Muscle layer of colon (tissue), 2 donors: ENCODE results near the gene PIK3R4.

Source experiments
- H3K27ac ChIP-seq: one replicate; pipeline ENCODE4 v1.7.0; 2013; ENCODE audit warnings: low read depth, mild to moderate bottlenecking, low read length, moderate library complexity
- H3K27me3 ChIP-seq, 2 donors: one replicate each; pipeline ENCODE4 v1.7.0; 2013; ENCODE audit warnings: low read length in 2 of 2, mild to moderate bottlenecking in 2 of 2; ENCODE audit not compliant: insufficient read depth in 2 of 2, control insufficient read depth in 1 of 2
- H3K36me3 ChIP-seq: one replicate; pipeline ENCODE4 v1.7.0; 2013; ENCODE audit warnings: mild to moderate bottlenecking, low read length; ENCODE audit not compliant: insufficient read depth
- H3K4me1 ChIP-seq: one replicate; pipeline ENCODE4 v1.7.0; 2013; ENCODE audit warnings: mild to moderate bottlenecking, low read length; ENCODE audit not compliant: insufficient read depth
- H3K4me3 ChIP-seq, 2 donors: one replicate each; pipeline ENCODE4 v1.7.0; 2013; ENCODE audit warnings: low read length in 2 of 2, low read depth in 1 of 2, mild to moderate bottlenecking in 1 of 2, moderate library complexity in 1 of 2
- H3K9ac ChIP-seq: one replicate; pipeline ENCODE4 v1.7.0; 2013; ENCODE audit warnings: low read length
- H3K9me3 ChIP-seq: one replicate; pipeline ENCODE4 v1.7.0; 2013; ENCODE audit warnings: mild to moderate bottlenecking, low read length
- donor health status: abdominal sarcoma.
- donor health status: Adenocarcinoma of cecum.

Gene PIK3R4

DNA sequence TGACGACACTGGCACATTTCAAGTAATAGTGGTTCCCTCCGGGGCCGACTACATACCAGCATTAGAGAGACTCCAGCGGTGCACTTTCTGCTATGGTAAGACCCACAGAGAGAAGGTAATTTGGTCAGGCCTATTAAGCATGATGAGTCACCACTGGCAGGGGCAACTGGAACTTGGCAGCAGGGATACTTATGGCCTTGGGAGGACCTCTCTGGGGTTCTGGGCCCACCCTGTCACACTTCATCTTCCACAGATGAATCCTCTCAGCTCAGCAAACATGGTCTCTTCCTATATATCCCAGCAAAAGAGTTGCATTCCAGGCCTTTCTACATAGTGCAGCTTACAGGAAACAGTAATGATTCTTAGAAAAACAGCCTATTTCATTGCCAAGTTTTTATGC, 88.0 kb downstream of the PIK3R4 start:
- Histone ChIP-seq H3K27ac (no peak overlapping the region), H3K9ac (no peak overlapping the region), H3K9me3 (no peaks in the 10 kb centered on the region), H3K36me3 (no peaks in the 10 kb centered on the region), H3K27me3 (no peaks in the 10 kb centered on the region), H3K4me1 (peaks cover 46% of the 10 kb centered on the region), H3K4me3 (no peak overlapping the region)

DNA sequence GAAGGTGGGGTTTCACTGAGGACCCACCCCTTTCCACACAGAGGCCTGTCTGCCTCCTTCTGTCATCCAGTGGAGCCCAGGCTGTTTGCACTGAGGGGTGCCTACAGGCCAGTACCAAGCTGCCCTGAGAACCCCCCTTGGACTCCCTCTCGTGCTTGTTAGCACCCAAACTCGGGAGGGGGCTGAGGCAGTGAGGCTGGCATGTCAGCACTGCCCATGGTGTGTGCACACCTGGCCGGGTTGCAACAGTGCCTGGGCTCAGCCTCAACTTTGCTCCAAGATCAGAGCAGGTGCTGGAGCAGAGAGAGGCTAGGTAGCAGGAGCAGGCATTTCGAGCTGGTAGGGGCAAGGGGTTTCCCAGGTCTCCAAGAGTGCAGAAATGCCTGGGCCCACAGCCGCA, 90.0 kb downstream of the PIK3R4 start:
- Histone ChIP-seq H3K9me3 (no peaks in the 10 kb centered on the region), H3K4me1 (peaks cover 28% of the 10 kb centered on the region), H3K27ac (no peak overlapping the region)

DNA sequence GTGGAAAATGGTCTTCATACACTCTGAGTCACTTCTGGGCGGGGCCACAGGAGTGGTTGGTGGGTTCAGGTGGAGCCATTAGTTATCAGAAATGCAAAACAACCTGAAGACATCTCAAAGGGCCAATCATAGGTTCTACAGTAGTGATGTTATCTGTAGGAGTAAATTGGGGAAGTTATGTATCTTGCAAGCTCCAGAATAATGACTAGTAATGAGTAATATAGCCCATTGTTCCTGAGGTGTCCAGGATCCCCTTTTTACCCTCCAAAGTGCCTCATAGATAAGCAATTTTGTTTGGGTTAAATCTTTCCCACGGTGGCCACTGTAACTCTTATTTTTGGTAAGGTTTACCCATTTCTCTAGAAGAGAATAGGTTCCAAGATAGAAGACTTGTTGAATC, 91.7 kb downstream of the PIK3R4 start:
- Histone ChIP-seq H3K4me3 (no peak overlapping the region), H3K27ac (no peak overlapping the region), H3K9ac (no peak overlapping the region), H3K36me3 (no peaks in the 10 kb centered on the region), H3K9me3 (no peaks in the 10 kb centered on the region), H3K4me1 (peaks cover 13% of the 10 kb centered on the region), H3K27me3 (no peaks in the 10 kb centered on the region)

More for the DNA sequence above, 90.0 kb downstream of the PIK3R4 start:
- Histone ChIP-seq H3K9ac (no peak overlapping the region), H3K4me3 (no peak overlapping the region), H3K27me3 (no peaks in the 10 kb centered on the region), H3K36me3 (no peaks in the 10 kb centered on the region)

DNA sequence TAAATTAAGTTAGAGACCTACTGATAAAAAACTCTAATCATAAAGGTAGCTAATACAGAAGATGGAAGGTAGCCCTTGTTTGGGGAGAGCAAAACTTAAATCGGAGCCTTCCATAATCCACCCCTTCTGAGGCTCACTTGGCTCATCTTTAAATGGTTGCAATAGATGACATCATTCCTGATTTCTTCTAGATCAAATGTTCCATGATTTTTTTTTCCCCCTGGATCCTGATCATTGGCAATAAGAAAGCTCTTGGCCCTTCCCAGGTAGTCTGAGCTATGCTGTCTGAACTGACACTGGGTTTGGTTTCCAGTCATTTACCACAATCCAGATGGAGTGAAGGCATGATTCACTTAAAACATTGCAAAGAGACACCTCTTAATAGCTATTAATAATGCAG, 92.5 kb downstream of the PIK3R4 start:
- H3K4me3 ChIP-seq, result no peak overlapping the region
- no peak overlapping the region for H3K9ac ChIP-seq
- H3K36me3 ChIP-seq, result no peaks in the 10 kb centered on the region
- H3K27ac ChIP-seq, result no peak overlapping the region
- H3K4me1 ChIP-seq, result peaks cover 7% of the 10 kb centered on the region
- H3K27me3 ChIP-seq, result no peaks in the 10 kb centered on the region
- no peaks in the 10 kb centered on the region for H3K9me3 ChIP-seq

DNA sequence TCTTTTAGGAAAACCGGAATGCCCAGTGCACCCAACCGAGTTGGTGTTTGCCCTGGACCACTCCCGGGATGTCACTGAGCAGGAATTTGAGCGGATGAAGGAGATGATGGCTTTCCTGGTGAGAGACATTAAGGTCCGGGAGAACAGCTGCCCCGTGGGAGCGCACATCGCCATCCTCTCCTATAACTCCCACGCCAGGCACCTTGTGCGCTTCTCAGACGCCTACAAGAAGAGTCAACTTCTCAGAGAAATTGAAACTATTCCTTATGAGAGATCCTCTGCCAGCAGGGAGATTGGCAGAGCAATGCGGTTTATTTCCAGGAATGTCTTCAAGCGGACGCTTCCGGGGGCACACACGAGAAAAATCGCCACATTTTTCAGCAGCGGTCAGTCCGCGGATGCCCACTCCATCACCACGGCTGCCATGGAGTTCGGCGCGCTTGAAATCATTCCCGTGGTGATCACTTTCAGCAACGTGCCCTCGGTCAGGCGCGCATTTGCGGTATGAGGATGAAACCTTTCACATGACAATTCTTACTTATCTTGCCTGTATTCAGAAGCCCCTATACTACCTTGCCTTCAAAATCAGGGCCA, 97.5 kb downstream of the PIK3R4 start:
- Histone ChIP-seq H3K4me3 (no peak overlapping the region), H3K36me3 (no peaks in the 10 kb centered on the region), H3K27ac (no peak overlapping the region), H3K9me3 (no peaks in the 10 kb centered on the region), H3K27me3 (no peaks in the 10 kb centered on the region), H3K4me1 (no peaks in the 10 kb centered on the region), H3K9ac (no peak overlapping the region)

DNA sequence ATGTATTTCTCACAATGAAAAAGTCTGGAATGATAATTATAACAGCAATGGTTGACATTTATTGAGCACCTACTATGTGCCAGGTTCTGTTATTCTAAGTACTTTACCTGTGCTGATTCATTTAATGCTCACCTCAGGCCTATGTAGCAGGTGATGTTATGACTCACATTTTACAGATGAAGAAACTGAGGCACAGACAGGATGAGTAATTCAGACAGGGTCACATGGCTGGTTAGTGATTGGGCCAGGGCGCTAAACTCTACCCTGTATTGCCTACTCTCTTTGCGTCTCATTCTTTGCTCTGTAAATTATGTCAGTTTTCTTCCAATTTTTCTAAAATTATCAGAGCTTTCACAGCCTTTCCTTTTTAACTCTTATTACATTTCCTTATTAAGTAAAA, 98.3 kb downstream of the PIK3R4 start:
- Histone ChIP-seq H3K27ac (no peak overlapping the region), H3K9ac (no peak overlapping the region), H3K36me3 (no peaks in the 10 kb centered on the region), H3K9me3 (no peaks in the 10 kb centered on the region), H3K4me1 (no peaks in the 10 kb centered on the region), H3K27me3 (no peaks in the 10 kb centered on the region), H3K4me3 (no peak overlapping the region)

DNA sequence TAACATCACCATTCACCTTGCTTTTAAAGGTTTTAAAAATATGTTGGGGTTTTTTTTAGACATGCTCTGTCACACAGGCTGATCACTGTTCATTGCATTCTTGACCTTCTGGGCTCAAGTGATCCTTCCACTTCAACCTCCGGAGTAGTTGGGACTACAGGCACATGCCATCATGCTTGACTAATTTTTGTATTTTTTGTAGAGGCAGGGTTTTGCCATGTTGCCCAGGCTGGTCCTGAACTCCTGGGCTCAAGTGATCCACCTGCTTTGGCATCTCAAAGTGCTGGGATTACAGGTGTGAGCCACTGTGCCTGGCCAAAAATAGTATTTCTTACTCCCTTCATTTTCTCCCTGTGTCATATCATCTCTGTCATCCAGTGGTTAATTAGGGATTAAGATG, 101.4 kb downstream of the PIK3R4 start:
- no peaks in the 10 kb centered on the region for H3K4me1 ChIP-seq
- no peak overlapping the region for H3K27ac ChIP-seq
- H3K9me3 ChIP-seq, result no peaks in the 10 kb centered on the region
- no peak overlapping the region for H3K9ac ChIP-seq
- H3K4me3 ChIP-seq, result no peak overlapping the region
- H3K36me3 ChIP-seq, result no peaks in the 10 kb centered on the region
- H3K27me3 ChIP-seq, result no peaks in the 10 kb centered on the region

DNA sequence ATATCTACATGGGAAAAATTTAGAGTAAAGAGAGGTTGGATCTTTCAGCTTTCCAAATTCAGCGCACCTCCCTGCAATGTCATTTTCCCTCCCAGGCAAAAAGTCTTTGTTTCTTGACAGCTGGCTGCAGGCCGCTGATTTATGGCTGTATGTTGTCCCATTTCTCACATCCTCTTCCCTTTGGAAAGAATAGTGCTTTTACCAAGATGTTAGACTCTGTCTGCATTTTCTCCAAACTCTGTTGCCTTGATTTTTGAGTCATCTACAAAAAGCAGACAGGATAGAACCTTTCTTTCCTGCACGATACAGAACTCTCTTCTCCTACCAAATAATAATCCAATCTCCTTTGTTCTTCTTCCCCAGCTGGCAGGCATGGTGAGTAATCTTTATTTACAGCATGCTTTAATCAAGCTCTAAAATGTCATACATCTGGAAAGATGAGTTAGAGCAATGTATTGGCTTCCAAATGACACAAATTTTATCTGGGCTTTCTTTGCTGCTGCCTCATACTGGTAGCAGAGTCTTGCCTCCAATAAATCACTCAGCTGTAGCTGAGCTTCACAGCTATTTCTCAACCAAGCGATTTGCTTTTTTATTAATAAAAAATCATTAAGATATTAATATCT, 101.9 kb downstream of the PIK3R4 start:
- no peak overlapping the region for H3K4me3 ChIP-seq
- H3K36me3 ChIP-seq, result no peaks in the 10 kb centered on the region
- H3K27me3 ChIP-seq, result no peaks in the 10 kb centered on the region
- no peak overlapping the region for H3K27ac ChIP-seq
- H3K9ac ChIP-seq, result no peak overlapping the region
- H3K9me3 ChIP-seq, result no peaks in the 10 kb centered on the region
- H3K4me1 ChIP-seq, result no peaks in the 10 kb centered on the region

DNA sequence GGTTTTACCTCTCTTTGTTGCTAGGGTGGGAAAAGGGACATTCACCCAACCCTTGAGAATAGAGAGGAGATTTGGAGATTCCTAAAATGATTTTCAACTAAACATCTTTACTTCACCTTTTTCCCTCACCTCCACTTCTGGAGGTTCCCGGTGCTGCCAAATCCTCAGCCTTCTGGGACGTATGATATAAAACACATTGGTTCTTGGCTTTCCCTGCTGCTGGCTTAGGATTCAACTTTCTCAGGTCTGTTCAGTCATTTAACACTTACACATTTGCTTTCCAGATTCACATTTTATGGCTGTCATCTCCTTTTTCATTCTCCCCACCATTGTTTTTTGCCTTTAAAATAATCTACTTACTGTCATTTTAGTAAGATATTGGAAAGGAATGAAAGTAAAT, 106.6 kb downstream of the PIK3R4 start:
- H3K4me3 ChIP-seq, result no peak overlapping the region
- H3K36me3 ChIP-seq, result no peaks in the 10 kb centered on the region
- no peaks in the 10 kb centered on the region for H3K27me3 ChIP-seq
- H3K4me1 ChIP-seq, result no peaks in the 10 kb centered on the region
- H3K27ac ChIP-seq, result no peak overlapping the region
- H3K9me3 ChIP-seq, result no peaks in the 10 kb centered on the region
- no peak overlapping the region for H3K9ac ChIP-seq

DNA sequence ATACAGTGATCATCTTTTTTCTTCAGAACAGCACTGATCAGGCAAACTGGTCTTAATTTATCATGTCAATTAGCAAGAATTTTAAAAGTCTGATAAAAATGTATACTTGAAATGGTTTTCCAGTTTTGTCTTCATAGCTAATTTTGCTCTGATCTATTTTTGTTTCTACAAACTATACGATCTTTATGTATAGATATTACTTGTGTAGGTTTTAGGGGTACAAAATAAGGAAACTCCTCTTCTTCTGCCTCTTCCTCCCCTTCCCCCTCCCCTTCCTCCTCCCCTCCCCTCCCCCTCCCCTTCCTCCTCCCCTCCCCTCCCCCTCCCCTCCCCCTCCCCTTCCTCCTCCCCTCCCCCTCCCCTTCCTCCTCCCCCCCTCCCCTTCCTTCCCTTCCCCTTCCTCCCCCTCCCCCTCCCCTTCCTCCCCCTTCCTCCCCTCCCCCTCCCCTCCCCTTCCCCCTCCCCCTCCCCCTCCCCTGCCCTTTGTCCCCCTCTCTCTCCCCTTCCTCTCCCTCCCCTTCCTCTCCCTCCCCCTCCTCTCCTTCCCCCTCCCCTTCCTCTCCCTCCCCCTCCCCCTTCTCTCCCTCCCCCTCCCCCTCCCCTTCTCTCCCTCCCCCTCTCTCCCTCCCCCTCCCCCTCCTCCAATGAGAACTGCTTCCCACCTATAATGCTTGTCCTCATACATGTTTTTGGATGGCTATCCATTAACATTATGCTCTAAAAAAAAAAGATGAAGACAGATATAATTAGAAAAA, 110.0 kb downstream of the PIK3R4 start:
- H3K4me1 ChIP-seq, result no peaks in the 10 kb centered on the region
- no peak overlapping the region for H3K9ac ChIP-seq
- H3K27ac ChIP-seq, result no peak overlapping the region
- H3K27me3 ChIP-seq, result no peaks in the 10 kb centered on the region
- H3K36me3 ChIP-seq, result no peaks in the 10 kb centered on the region
- H3K9me3 ChIP-seq, result no peaks in the 10 kb centered on the region
- no peak overlapping the region for H3K4me3 ChIP-seq

DNA sequence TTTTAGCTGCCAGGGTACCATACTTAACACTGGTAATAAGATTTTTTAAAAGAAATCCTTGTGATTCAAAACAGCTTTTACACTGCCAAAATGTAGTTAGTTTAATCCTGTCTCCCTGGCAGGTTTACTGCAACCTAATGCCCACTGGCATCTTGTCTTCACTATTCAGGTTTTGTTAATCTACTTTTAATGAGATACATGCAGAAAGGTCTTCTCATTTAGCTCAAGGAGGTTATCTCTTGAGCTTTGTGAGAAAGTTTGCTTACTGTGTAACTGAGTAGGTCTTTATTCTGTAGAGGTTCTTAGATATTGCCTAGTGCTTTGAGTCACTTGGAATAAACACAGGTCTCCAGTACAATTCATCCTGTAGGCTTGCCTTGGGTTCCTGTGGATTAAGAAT, 110.7 kb downstream of the PIK3R4 start:
- Histone ChIP-seq H3K4me1 (no peaks in the 10 kb centered on the region), H3K9me3 (no peaks in the 10 kb centered on the region), H3K9ac (no peak overlapping the region)

DNA sequence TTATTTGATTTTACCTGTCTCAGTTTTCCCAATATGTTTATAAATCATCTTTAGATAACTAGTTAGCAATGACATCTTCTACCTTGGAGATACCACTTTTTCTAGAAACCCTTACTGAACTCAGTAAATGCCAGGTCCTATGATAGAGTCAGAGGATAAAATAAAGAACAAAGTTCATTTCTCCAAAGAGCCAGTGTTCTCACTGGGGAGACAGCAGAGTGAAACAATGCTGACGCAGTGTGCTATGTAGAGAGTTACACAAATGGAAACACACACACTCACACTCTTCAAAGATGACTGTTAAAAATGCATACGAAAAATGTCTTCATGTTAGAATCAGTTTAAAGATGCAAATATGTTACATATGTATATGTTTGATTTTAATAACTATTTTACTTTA, 111.3 kb downstream of the PIK3R4 start:
- Histone ChIP-seq H3K27ac (no peak overlapping the region), H3K4me3 (no peak overlapping the region)

More for the DNA sequence above, 110.7 kb downstream of the PIK3R4 start:
- no peaks in the 10 kb centered on the region for H3K36me3 ChIP-seq
- H3K27ac ChIP-seq, result no peak overlapping the region
- H3K27me3 ChIP-seq, result no peaks in the 10 kb centered on the region
- no peak overlapping the region for H3K4me3 ChIP-seq

More for the DNA sequence above, 111.3 kb downstream of the PIK3R4 start:
- H3K27me3 ChIP-seq, result no peaks in the 10 kb centered on the region
- no peaks in the 10 kb centered on the region for H3K4me1 ChIP-seq
- H3K9me3 ChIP-seq, result no peaks in the 10 kb centered on the region
- no peak overlapping the region for H3K9ac ChIP-seq
- no peaks in the 10 kb centered on the region for H3K36me3 ChIP-seq
